Epithelial cell of esophagus (primary cell): ENCODE measurements around the gene CFAP45.
A peak's percentile ranks its signal among the peaks of the same experiment; 100 is the strongest.

Source experiments
- DNase-seq: peaks from one replicate; pipeline ENCODE4 v3.0.0; 2010; ENCODE audit warnings: low read depth
- H3K4me3 ChIP-seq: 2 replicates; pipeline ENCODE4 v1.5.1; 2011; ENCODE audit warnings: mild to moderate bottlenecking, low read length, control low read depth
- CTCF ChIP-seq: IDR thresholded peaks from 2 replicates; pipeline ENCODE4 v1.5.1; 2011; ENCODE audit warnings: low read depth, mild to moderate bottlenecking, low read length, control low read depth, inconsistent platforms; ENCODE audit not compliant: insufficient read depth; ENCODE audit errors: missing control alignments

Gene CFAP45

GRCh38 chr1:159918352-159919200 lies 18.6 kb upstream of the CFAP45 start:
- no peak overlapping the region for H3K4me3 ChIP-seq
- TF ChIP-seq CTCF: no peak
- DNase-seq: no peak

GRCh38 chr1:159917533-159918351 lies 17.8 kb upstream of the CFAP45 start:
- peak; percentile 36 for DNase-seq
- no peak overlapping the region for H3K4me3 ChIP-seq
- no peak for TF ChIP-seq CTCF

- TF ChIP-seq CTCF: peak; percentile 13
- DNase-seq: peak; percentile 92
- H3K4me3 ChIP-seq: no peak overlapping the region
Observed at GRCh38 chr1:159916242-159917051, 16.5 kb upstream of the CFAP45 start.

GRCh38 chr1:159915571-159916241 lies 15.7 kb upstream of the CFAP45 start:
- H3K4me3 ChIP-seq: no peak overlapping the region
- TF ChIP-seq CTCF: no peak
- DNase-seq: no peak

- no peak for TF ChIP-seq CTCF
Observed at GRCh38 chr1:159914252-159915018, 14.5 kb upstream of the CFAP45 start.

More at GRCh38 chr1:159914252-159915018, 14.5 kb upstream of the CFAP45 start:
- DNase-seq: peak; percentile 44
- H3K4me3 ChIP-seq: no peak overlapping the region
